K562 (cell line): ENCODE measurements around the gene PREB. TPM values are rescaled to one million over a fixed set of nuclear protein-coding genes. Genes with fewer than 3 reads are reported as not detected.

Experiments
- ATF1 ChIP-seq, 2 experiments: fragments of 450-650 bp in 1 of 2; IDR thresholded peaks; 2 replicates each; pipeline ENCODE4 v1.6.1; 2016; ENCODE audit warnings: missing compliant biosample characterization in 1 of 2, missing genetic modification characterization in 1 of 2
- CREB1 ChIP-seq, 2 experiments: sonication (generic) in 1 of 2; formaldehyde crosslinking in 1 of 2; IDR thresholded peaks; 2 replicates each; pipeline versions ENCODE4 v1.6.1 to v1.8.0; 2012 to 2022; ENCODE audit warnings: inconsistent platforms in 1 of 2, mild to moderate bottlenecking in 1 of 2, missing genetic modification reagents in 1 of 2, moderate library complexity in 1 of 2
- GATA2 ChIP-seq: sonication (generic); formaldehyde crosslinking; IDR thresholded peaks from 2 replicates; pipeline ENCODE4 v1.4.0; 2020; ENCODE audit warnings: mild to moderate bottlenecking, missing genetic modification reagents
- HMGN3 ChIP-seq: IDR thresholded peaks from 2 replicates; pipeline ENCODE4 v1.6.1; 2011; ENCODE audit warnings: borderline replicate concordance, low read depth, mild to moderate bottlenecking, mixed read lengths, low read length; ENCODE audit not compliant: insufficient read length; ENCODE audit errors: extremely low read depth
- JUN ChIP-seq, 2 experiments: sonication (generic) in 1 of 2; formaldehyde crosslinking in 1 of 2; IDR thresholded peaks; 2 replicates each; pipeline versions ENCODE4 v1.6.1 to v1.8.0; 2012 to 2022; ENCODE audit warnings: borderline replicate concordance in 2 of 2, mild to moderate bottlenecking in 2 of 2, improper control_type of control experiment in 1 of 2, low read depth in 1 of 2, low read length in 1 of 2, missing genetic modification reagents in 1 of 2
- KAT7 ChIP-seq: sonication (generic); formaldehyde crosslinking; IDR thresholded peaks from 2 replicates; pipeline ENCODE4 v1.8.0; 2022; ENCODE audit warnings: missing genetic modification reagents, mild to moderate bottlenecking, borderline replicate concordance
- PHTF2 ChIP-seq: fragments of 250-450 bp; sonication (Bioruptor Pico); IDR thresholded peaks from 2 replicates; pipeline ENCODE4 v1.5.0; 2021; ENCODE audit warnings: mild to moderate bottlenecking
- PTBP1 ChIP-seq: fragments of 200-400 bp; formaldehyde crosslinking; IDR thresholded peaks from 2 replicates; pipeline ENCODE4 v1.6.1; 2017; ENCODE audit warnings: low read depth, low read length
- RAD21 ChIP-seq, 2 experiments: fragments of 250-450 bp in 1 of 2; fragments of 450-650 bp in 1 of 2; sonication (Bioruptor Pico) in 1 of 2; formaldehyde crosslinking in 1 of 2; IDR thresholded peaks in 1 of 2; conservative IDR thresholded peaks in 1 of 2; 2 replicates each; pipeline versions ENCODE4 v1.4.0 to v1.8.0; 2020 to 2022; ENCODE audit warnings: mild to moderate bottlenecking in 2 of 2, moderate library complexity in 1 of 2
- RBBP5 ChIP-seq: fragments of 200-600 bp; sonication (generic); IDR thresholded peaks from 2 replicates; pipeline ENCODE4 v1.6.1; 2012; ENCODE audit warnings: borderline replicate concordance, mild to moderate bottlenecking, low read length, control low read depth, inconsistent platforms; ENCODE audit not compliant: insufficient read depth, poor library complexity, severe bottlenecking
- SAP30 ChIP-seq: fragments of 200-600 bp; sonication (generic); IDR thresholded peaks from 2 replicates; pipeline ENCODE4 v1.6.1; 2012; ENCODE audit warnings: borderline replicate concordance, low read depth, mild to moderate bottlenecking, moderate library complexity, low read length, control low read depth, inconsistent platforms; ENCODE audit not compliant: insufficient read depth, poor library complexity, severe bottlenecking
- SMARCA4 ChIP-seq: fragments of 450-650 bp; IDR thresholded peaks from 2 replicates; pipeline ENCODE4 v1.6.1; 2016
- TRIM28 ChIP-seq: fragments of 450-650 bp; IDR thresholded peaks from 2 replicates; pipeline ENCODE4 v1.6.1; 2017
- ZNF121 ChIP-seq: sonication (generic); formaldehyde crosslinking; conservative IDR thresholded peaks from 2 replicates; pipeline ENCODE4 v1.8.0; 2022; ENCODE audit warnings: missing genetic modification reagents
- ZNF124 ChIP-seq: sonication (generic); formaldehyde crosslinking; IDR thresholded peaks from 2 replicates; pipeline ENCODE4 v1.8.1; 2022; ENCODE audit warnings: missing genetic modification reagents
- ZNF717 ChIP-seq: fragments of 250-450 bp; sonication (Bioruptor Pico); IDR thresholded peaks from 2 replicates; pipeline ENCODE4 v1.5.0; 2021
- polyA plus RNA-seq, 8 experiments: library from polyadenylated mRNA; depleted of rRNA in 4 of 8; stranded (reverse) in 5 of 8; unstranded in 3 of 8; fragments of >200 nt; fragmentation: Nextera tagmentation in 2 of 8; fragmentation: Illumina TruSeq in 1 of 8; extraction: Ambion mirVana in 2 of 8; extraction: Trizol in 1 of 8; gene quantifications; 2 replicates each; pipeline versions ENCODE4 v1.2.1 to v1.2.3, GENCODE V29; 2011 to 2014; ENCODE audit warnings: inconsistent platforms in 1 of 8, missing spikeins in 1 of 8
- total RNA-seq, 7 experiments: library from RNA; depleted of rRNA in 6 of 7; stranded (reverse); fragments of >200 nt in 6 of 7; fragmentation: Illumina TruSeq in 2 of 7; extraction: Trizol in 2 of 7; gene quantifications; 2 replicates each; pipeline versions ENCODE4 v1.2.1 to v1.2.3, GENCODE V29; 2011 to 2021; ENCODE audit warnings: low replicate concordance in 1 of 7
- TF ChIP-seq, protein P1 (sequence below), 3 experiments: IDR thresholded peaks in 2 of 3; conservative IDR thresholded peaks in 1 of 3; 2 replicates each; pipeline ENCODE4 v1.5.1; 2011 to 2012; ENCODE audit warnings: low read length in 3 of 3, mild to moderate bottlenecking in 3 of 3, control low read depth in 2 of 3, improper control_type of control experiment in 1 of 3, inconsistent platforms in 1 of 3, low read depth in 1 of 3, mixed read lengths in 1 of 3, moderate library complexity in 1 of 3; ENCODE audit not compliant: insufficient read depth in 2 of 3
- TF ChIP-seq, protein P2 (sequence below): fragments of 250-450 bp; sonication (Bioruptor Pico); IDR thresholded peaks from 2 replicates; pipeline ENCODE4 v1.4.0; 2020; ENCODE audit warnings: mild to moderate bottlenecking
- TF ChIP-seq, protein P3 (sequence below): fragments of 200-800 bp; sonication (Bioruptor generic); IDR thresholded peaks from 2 replicates; pipeline ENCODE4 v1.6.1; 2017; ENCODE audit warnings: missing genetic modification characterization, missing compliant biosample characterization

The PREB gene
- total and polyA plus RNA-seq, 9 of the 15 experiments (the other 6 are each of a cell fraction or from before 2014, with no cell fraction given): 35.1 to 84.2 (median 67.2) TPM

DNA sequence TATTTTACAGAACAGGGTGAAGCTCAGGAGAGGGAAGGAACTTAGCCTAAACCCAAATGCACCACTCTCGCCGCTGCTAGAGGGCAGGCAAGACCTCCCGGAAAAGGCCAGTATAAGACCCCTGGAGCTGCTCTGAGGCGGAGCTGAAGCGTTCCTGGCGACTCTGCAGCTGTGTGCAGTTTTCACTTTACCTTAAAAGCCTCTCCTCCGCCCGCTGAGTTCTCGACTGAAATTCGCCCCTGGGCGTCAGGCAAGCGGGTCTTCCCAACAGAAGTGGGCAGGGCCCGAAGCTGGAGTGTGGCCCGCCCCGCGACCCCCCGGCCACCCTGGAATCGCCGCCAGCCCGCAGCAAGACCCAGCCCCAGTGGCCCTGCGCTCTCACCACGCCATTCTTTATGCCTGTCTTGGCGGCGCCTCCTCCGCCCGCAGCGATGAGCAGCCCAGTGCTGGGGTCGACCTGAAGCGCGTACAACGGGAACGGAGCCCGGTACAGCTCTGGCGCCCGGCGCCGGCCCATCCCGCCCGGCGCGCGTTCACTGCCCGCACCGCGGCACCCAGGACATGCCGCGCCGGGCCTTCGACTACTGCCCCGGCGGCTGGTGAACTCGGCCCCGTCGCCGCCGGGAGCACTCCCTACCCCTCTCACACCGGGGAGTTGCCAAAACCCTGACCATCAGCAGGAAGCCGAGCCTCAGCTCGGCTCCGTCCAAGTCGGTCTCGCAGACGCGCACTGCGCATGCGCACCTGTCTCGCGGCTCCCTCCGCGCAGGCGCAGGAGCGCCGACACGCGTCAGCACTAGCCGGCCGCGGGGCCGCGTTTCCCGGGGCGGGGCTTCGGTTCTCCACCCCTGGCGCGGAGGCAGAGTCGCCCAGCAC, at the start of gene PREB (continued):
- TF ChIP-seq, protein P1, sequence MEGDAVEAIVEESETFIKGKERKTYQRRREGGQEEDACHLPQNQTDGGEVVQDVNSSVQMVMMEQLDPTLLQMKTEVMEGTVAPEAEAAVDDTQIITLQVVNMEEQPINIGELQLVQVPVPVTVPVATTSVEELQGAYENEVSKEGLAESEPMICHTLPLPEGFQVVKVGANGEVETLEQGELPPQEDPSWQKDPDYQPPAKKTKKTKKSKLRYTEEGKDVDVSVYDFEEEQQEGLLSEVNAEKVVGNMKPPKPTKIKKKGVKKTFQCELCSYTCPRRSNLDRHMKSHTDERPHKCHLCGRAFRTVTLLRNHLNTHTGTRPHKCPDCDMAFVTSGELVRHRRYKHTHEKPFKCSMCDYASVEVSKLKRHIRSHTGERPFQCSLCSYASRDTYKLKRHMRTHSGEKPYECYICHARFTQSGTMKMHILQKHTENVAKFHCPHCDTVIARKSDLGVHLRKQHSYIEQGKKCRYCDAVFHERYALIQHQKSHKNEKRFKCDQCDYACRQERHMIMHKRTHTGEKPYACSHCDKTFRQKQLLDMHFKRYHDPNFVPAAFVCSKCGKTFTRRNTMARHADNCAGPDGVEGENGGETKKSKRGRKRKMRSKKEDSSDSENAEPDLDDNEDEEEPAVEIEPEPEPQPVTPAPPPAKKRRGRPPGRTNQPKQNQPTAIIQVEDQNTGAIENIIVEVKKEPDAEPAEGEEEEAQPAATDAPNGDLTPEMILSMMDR (IDR thresholded peaks at IDR 0.05 in 2 of 3, conservative IDR thresholded peaks at IDR 0.05 in 1 of 3; ENCODE audit: insufficient read depth in 2 of 3, low read depth in 1 of 3, low read length in 3 of 3): peak; percentile 47 to 52 (median 50); a peak in 5 of 6 replicates
- TF ChIP-seq, protein P2, sequence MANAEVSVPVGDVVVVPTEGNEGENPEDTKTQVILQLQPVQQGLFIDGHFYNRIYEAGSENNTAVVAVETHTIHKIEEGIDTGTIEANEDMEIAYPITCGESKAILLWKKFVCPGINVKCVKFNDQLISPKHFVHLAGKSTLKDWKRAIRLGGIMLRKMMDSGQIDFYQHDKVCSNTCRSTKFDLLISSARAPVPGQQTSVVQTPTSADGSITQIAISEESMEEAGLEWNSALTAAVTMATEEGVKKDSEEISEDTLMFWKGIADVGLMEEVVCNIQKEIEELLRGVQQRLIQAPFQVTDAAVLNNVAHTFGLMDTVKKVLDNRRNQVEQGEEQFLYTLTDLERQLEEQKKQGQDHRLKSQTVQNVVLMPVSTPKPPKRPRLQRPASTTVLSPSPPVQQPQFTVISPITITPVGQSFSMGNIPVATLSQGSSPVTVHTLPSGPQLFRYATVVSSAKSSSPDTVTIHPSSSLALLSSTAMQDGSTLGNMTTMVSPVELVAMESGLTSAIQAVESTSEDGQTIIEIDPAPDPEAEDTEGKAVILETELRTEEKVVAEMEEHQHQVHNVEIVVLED (CRISPR knock-in tag): peak; percentile 34
- TF ChIP-seq HMGN3: peak; percentile 19
- TF ChIP-seq ZNF717 (CRISPR knock-in tag): no peak
- peak; percentile 80 for TF ChIP-seq CREB1 (IDR thresholded peaks at IDR 0.05)
- peak; percentile 82 for TF ChIP-seq CREB1 (CRISPR knock-in tag; IDR thresholded peaks at IDR 0.05)
- no peak for TF ChIP-seq PTBP1
- no peak for TF ChIP-seq PHTF2 (CRISPR knock-in tag)
- no peak for TF ChIP-seq ZNF124 (CRISPR knock-in tag)
- TF ChIP-seq SMARCA4: no peak
- TF ChIP-seq ATF1 (CRISPR knock-in tag; IDR thresholded peaks at IDR 0.05): no peak
- peak; percentile 88 for TF ChIP-seq ATF1 (tag; IDR thresholded peaks at IDR 0.05)
- 0 out of 2 replicates have a peak, but pooled peaks have one; percentile 22 for TF ChIP-seq ZNF121 (CRISPR knock-in tag)
- peak in 1 of 2 experiments; percentile 32; a peak in 2 of 4 replicates for TF ChIP-seq RAD21 (CRISPR knock-in tag; conservative IDR thresholded peaks at IDR 0.05 in 1 of 2, IDR thresholded peaks at IDR 0.05 in 1 of 2)
- peak; percentile 90; the same call in 1 of the 2 replicates for TF ChIP-seq KAT7 (CRISPR knock-in tag)
- TF ChIP-seq GATA2 (CRISPR knock-in tag): no peak
- TF ChIP-seq JUN (IDR thresholded peaks at IDR 0.05; ENCODE audit: borderline replicate concordance, low read depth, low read length): no peak
- 0 out of 2 replicates have a peak, but pooled peaks have one; percentile 37 for TF ChIP-seq JUN (CRISPR knock-in tag; IDR thresholded peaks at IDR 0.05; ENCODE audit: borderline replicate concordance)
- TF ChIP-seq, protein P3, sequence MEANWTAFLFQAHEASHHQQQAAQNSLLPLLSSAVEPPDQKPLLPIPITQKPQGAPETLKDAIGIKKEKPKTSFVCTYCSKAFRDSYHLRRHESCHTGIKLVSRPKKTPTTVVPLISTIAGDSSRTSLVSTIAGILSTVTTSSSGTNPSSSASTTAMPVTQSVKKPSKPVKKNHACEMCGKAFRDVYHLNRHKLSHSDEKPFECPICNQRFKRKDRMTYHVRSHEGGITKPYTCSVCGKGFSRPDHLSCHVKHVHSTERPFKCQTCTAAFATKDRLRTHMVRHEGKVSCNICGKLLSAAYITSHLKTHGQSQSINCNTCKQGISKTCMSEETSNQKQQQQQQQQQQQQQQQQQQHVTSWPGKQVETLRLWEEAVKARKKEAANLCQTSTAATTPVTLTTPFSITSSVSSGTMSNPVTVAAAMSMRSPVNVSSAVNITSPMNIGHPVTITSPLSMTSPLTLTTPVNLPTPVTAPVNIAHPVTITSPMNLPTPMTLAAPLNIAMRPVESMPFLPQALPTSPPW (CRISPR knock-in tag): peak; percentile 43; the same call in 1 of the 2 replicates
- peak; percentile 84 for TF ChIP-seq SAP30
- TF ChIP-seq TRIM28: no peak
- TF ChIP-seq RBBP5: peak; percentile 52
